ENCODE results near the gene C16orf46. TPM values are rescaled to one million over a fixed set of nuclear protein-coding genes. Genes with fewer than 3 reads are reported as not detected.
A peak's percentile ranks its signal among the peaks of the same experiment; 100 is the strongest.

The C16orf46 gene
- total and polyA plus RNA-seq, 4 donors, result 0.08 to 1.4 (median 0.45) TPM

- DNase-seq (ENCODE audit: low spot score), result no peak
- Histone ChIP-seq H3K4me1 (ENCODE audit: control insufficient read depth in 4 of 4, insufficient read depth in 4 of 4, low read length in 3 of 4) (no peaks in the 10 kb centered on the region), H3K9ac (ENCODE audit: low read depth in 1 of 2, low read length in 2 of 2) (no peak overlapping the region), H3K27me3 (ENCODE audit: control insufficient read depth in 4 of 4, insufficient read depth in 4 of 4, low read length in 3 of 4) (no peaks in the 10 kb centered on the region), H3K9me3 (ENCODE audit: control insufficient read depth in 4 of 4, low read length in 3 of 4) (no peaks in the 10 kb centered on the region), H3K36me3 (ENCODE audit: control insufficient read depth in 4 of 4, insufficient read depth in 3 of 4, low read depth in 1 of 4, low read length in 3 of 4) (no peaks in the 10 kb centered on the region), H3K27ac (ENCODE audit: low read depth in 1 of 2, low read length in 2 of 2) (no peak overlapping the region), H3K4me3 (ENCODE audit: low read depth in 1 of 3, low read length in 3 of 3) (no peak overlapping the region)
- no peak for TF ChIP-seq NR2F2 (IDR thresholded peaks at IDR 0.05)
- WGBS, result 89% methylated on average over 1 of the region's 1 CpG
Observed at GRCh38 chr16:81067166-81067565, 9.9 kb downstream of the C16orf46 start.

- Histone ChIP-seq H3K27me3 (ENCODE audit: control insufficient read depth in 4 of 4, insufficient read depth in 4 of 4, low read length in 3 of 4) (no peaks in the 10 kb centered on the region), H3K27ac (ENCODE audit: low read depth in 1 of 2, low read length in 2 of 2) (no peak overlapping the region), H3K36me3 (ENCODE audit: control insufficient read depth in 4 of 4, insufficient read depth in 3 of 4, low read depth in 1 of 4, low read length in 3 of 4) (no peaks in the 10 kb centered on the region), H3K9me3 (ENCODE audit: control insufficient read depth in 4 of 4, low read length in 3 of 4) (no peaks in the 10 kb centered on the region), H3K4me3 (ENCODE audit: low read depth in 1 of 3, low read length in 3 of 3) (no peak overlapping the region), H3K9ac (ENCODE audit: low read depth in 1 of 2, low read length in 2 of 2) (no peak overlapping the region), H3K4me1 (ENCODE audit: control insufficient read depth in 4 of 4, insufficient read depth in 4 of 4, low read length in 3 of 4) (no peaks in the 10 kb centered on the region)
- 74% methylated on average over 4 of the region's 4 CpGs for WGBS
- no peak for DNase-seq (ENCODE audit: low spot score)
- TF ChIP-seq NR2F2 (IDR thresholded peaks at IDR 0.05) (no peak), HNF4A (conservative IDR thresholded peaks at IDR 0.05) (no peak), REST (IDR thresholded peaks at IDR 0.05) (no peak)
Observed at GRCh38 chr16:81066681-81067080, 10.4 kb downstream of the C16orf46 start.

- peak; percentile 52 for DNase-seq (ENCODE audit: low spot score)
- no peak overlapping the region for H3K9ac ChIP-seq (ENCODE audit: low read depth in 1 of 2, low read length in 2 of 2)
- no peaks in the 10 kb centered on the region for H3K27me3 ChIP-seq (ENCODE audit: control insufficient read depth in 4 of 4, insufficient read depth in 4 of 4, low read length in 3 of 4)
- no peaks in the 10 kb centered on the region for H3K36me3 ChIP-seq (ENCODE audit: control insufficient read depth in 4 of 4, insufficient read depth in 3 of 4, low read depth in 1 of 4, low read length in 3 of 4)
- no peaks in the 10 kb centered on the region for H3K4me1 ChIP-seq (ENCODE audit: control insufficient read depth in 4 of 4, insufficient read depth in 4 of 4, low read length in 3 of 4)
- WGBS, result 94% methylated on average over 10 of the region's 10 CpGs
- no peaks in the 10 kb centered on the region for H3K9me3 ChIP-seq (ENCODE audit: control insufficient read depth in 4 of 4, low read length in 3 of 4)
- H3K27ac ChIP-seq (ENCODE audit: low read depth in 1 of 2, low read length in 2 of 2), result no peak overlapping the region
- TF ChIP-seq JUND (IDR thresholded peaks at IDR 0.05), result no peak
- no peak overlapping the region for H3K4me3 ChIP-seq (ENCODE audit: low read depth in 1 of 3, low read length in 3 of 3)
Observed at GRCh38 chr16:81061871-81062608, 15.0 kb downstream of the C16orf46 start.

- no peaks in the 10 kb centered on the region for H3K4me1 ChIP-seq (ENCODE audit: control insufficient read depth in 4 of 4, insufficient read depth in 4 of 4, low read length in 3 of 4)
- TF ChIP-seq REST (IDR thresholded peaks at IDR 0.05), result no peak
Observed at GRCh38 chr16:81061307-81061640, 15.8 kb downstream of the C16orf46 start.

More at GRCh38 chr16:81061307-81061640, 15.8 kb downstream of the C16orf46 start:
- 95% methylated on average over 10 of the region's 10 CpGs for WGBS
- DNase-seq (ENCODE audit: low spot score), result no peak
- no peak overlapping the region for H3K9ac ChIP-seq (ENCODE audit: low read depth in 1 of 2, low read length in 2 of 2)
- no peaks in the 10 kb centered on the region for H3K36me3 ChIP-seq (ENCODE audit: control insufficient read depth in 4 of 4, insufficient read depth in 3 of 4, low read depth in 1 of 4, low read length in 3 of 4)
- no peak overlapping the region for H3K27ac ChIP-seq (ENCODE audit: low read depth in 1 of 2, low read length in 2 of 2)
- H3K27me3 ChIP-seq (ENCODE audit: control insufficient read depth in 4 of 4, insufficient read depth in 4 of 4, low read length in 3 of 4), result no peaks in the 10 kb centered on the region
- H3K4me3 ChIP-seq (ENCODE audit: low read depth in 1 of 3, low read length in 3 of 3), result no peak overlapping the region
- no peaks in the 10 kb centered on the region for H3K9me3 ChIP-seq (ENCODE audit: control insufficient read depth in 4 of 4, low read length in 3 of 4)

Data from liver (tissue), 9 donors.